ENCODE measurements around the gene ELF2. TPM values are rescaled to one million over a fixed set of nuclear protein-coding genes. Genes with fewer than 3 reads are reported as not detected.

ELF2 gene
- total RNA-seq, 5 donors from 2014 or later (not counting 1 experiment from before 2014, with no cell fraction given) = 52.8 to 78.1 (median 54.0) TPM

- DNase-seq = no peak
- no peaks in the 10 kb centered on the region for H3K27me3 Mint-ChIP-seq
- WGBS (ENCODE audit: insufficient coverage) = no CpG with 5 or more reads among the region's 2 CpGs
- Histone ChIP-seq H3K27ac (ENCODE audit: low read length) (no peak overlapping the region), H3K27me3 (replicated peaks in 1 of 2; ENCODE audit: control insufficient read depth in 2 of 2, extremely low read depth in 1 of 2, insufficient read depth in 2 of 2, low read length in 1 of 2) (no peaks in the 10 kb centered on the region), H3K4me1 (ENCODE audit: control insufficient read depth in 1 of 2, extremely low read depth in 1 of 2, insufficient read depth in 2 of 2, low read length in 2 of 2) (no peaks in the 10 kb centered on the region), H3K9me3 (no peaks in the 10 kb centered on the region), H3K4me3 (ENCODE audit: control insufficient read depth in 1 of 2, extremely low read depth in 1 of 2, low read length in 1 of 2) (no peak overlapping the region), H3K36me3 (ENCODE audit: control insufficient read depth in 2 of 2, extremely low read depth in 1 of 2, insufficient read depth in 1 of 2, low read length in 1 of 2) (no peaks in the 10 kb centered on the region)
- H3K36me3 Mint-ChIP-seq = peaks cover 4% of the 10 kb centered on the region
- ATAC-seq (replicated peaks in 1 of 4) = no peak
- POLR2A ChIA-PET = interaction anchor here in 1 of 2 donors (0.6 to 0.7 kb wide), 2 partner anchors 9 to 871 kb away, joined by 6 read pairs; no protein-coding TSS in a partner anchor
- H3K9me3 Mint-ChIP-seq = no peaks in the 10 kb centered on the region
- no peak overlapping the region for H3K27ac Mint-ChIP-seq
- H3K4me3 Mint-ChIP-seq = no peak overlapping the region
- CTCF ChIA-PET = interaction anchor here in 1 of 2 donors (0.7 kb wide), 1 partner anchor 357 kb away, joined by 3 read pairs; no protein-coding TSS in a partner anchor
- H3K4me1 Mint-ChIP-seq = peaks cover 5 to 13% (median 5%) of the 10 kb centered on the region in 3 donors
These were observed 24.8 kb downstream of the ELF2 start for GRCh38 chr4:139152249-139152648.

GRCh38 chr4:139146926-139147629 is 29.9 kb downstream of the ELF2 start:
- Histone ChIP-seq H3K36me3 (ENCODE audit: control insufficient read depth in 2 of 2, extremely low read depth in 1 of 2, insufficient read depth in 1 of 2, low read length in 1 of 2) (no peaks in the 10 kb centered on the region), H3K27ac (ENCODE audit: low read length) (no peak overlapping the region), H3K4me1 (ENCODE audit: control insufficient read depth in 1 of 2, extremely low read depth in 1 of 2, insufficient read depth in 2 of 2, low read length in 2 of 2) (peaks cover 3 to 10% of the 10 kb centered on the region in 2 experiments), H3K27me3 (replicated peaks in 1 of 2; ENCODE audit: control insufficient read depth in 2 of 2, extremely low read depth in 1 of 2, insufficient read depth in 2 of 2, low read length in 1 of 2) (no peaks in the 10 kb centered on the region), H3K4me3 (ENCODE audit: control insufficient read depth in 1 of 2, extremely low read depth in 1 of 2, low read length in 1 of 2) (no peak overlapping the region), H3K9me3 (peaks cover 2% of the 10 kb centered on the region)
- Mint-ChIP-seq H3K27me3 (no peaks in the 10 kb centered on the region), H3K4me1 (peaks cover 24 to 40% (median 26%) of the 10 kb centered on the region in 3 donors), H3K9me3 (peaks cover 5 to 12% (median 7%) of the 10 kb centered on the region in 3 donors), H3K4me3 (no peak overlapping the region), H3K36me3 (peaks cover 16% of the 10 kb centered on the region), H3K27ac (no peak overlapping the region)
- ATAC-seq (replicated peaks in 1 of 4) = no peak
- DNase-seq = no peak
- POLR2A ChIA-PET = interaction anchor here in 1 of 2 donors (0.7 kb wide), 1 partner anchor 23 kb away, joined by 3 read pairs; no protein-coding TSS in a partner anchor
- 100% methylated on average over 5 of the region's 8 CpGs for WGBS (ENCODE audit: insufficient coverage)
- CTCF ChIA-PET = no interaction called here

DNA sequence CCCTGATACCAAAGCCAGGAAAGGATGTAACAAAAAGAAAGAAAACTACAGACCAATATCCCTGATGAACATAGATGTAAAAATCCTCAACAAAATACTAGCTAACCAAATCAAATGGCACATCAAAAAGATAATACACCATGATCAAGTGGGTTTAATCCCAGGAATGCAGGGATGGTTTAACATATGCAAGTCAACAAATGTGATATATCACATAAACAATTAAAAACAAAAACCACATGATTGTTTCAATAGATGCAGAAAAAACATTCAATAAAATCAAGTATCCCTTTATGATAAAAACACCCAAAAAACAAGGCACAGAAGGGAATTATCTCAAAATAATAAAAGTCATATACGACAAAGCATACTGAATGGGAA is 31.5 kb downstream of the ELF2 start:
- ChIA-PET CTCF (no interaction called here), POLR2A (no interaction called here)
- no peaks in the 10 kb centered on the region for H3K27me3 Mint-ChIP-seq
- no peak overlapping the region for H3K27ac Mint-ChIP-seq
- H3K4me1 ChIP-seq (ENCODE audit: control insufficient read depth in 1 of 2, extremely low read depth in 1 of 2, insufficient read depth in 2 of 2, low read length in 2 of 2) = peaks cover 3 to 10% of the 10 kb centered on the region in 2 experiments
- DNase-seq (no peak), ATAC-seq (replicated peaks in 1 of 4) (no peak)
- no peak overlapping the region for H3K27ac ChIP-seq (ENCODE audit: low read length)
- peaks cover 5 to 12% (median 7%) of the 10 kb centered on the region in 3 donors for H3K9me3 Mint-ChIP-seq
- peaks cover 2% of the 10 kb centered on the region for H3K9me3 ChIP-seq
- no peaks in the 10 kb centered on the region for H3K36me3 ChIP-seq (ENCODE audit: control insufficient read depth in 2 of 2, extremely low read depth in 1 of 2, insufficient read depth in 1 of 2, low read length in 1 of 2)
- H3K36me3 Mint-ChIP-seq = peaks cover 16% of the 10 kb centered on the region
- H3K4me3 ChIP-seq (ENCODE audit: control insufficient read depth in 1 of 2, extremely low read depth in 1 of 2, low read length in 1 of 2) = no peak overlapping the region
- WGBS (ENCODE audit: insufficient coverage) = 100% methylated on average over 1 of the region's 1 CpG
- H3K27me3 ChIP-seq (replicated peaks in 1 of 2; ENCODE audit: control insufficient read depth in 2 of 2, extremely low read depth in 1 of 2, insufficient read depth in 2 of 2, low read length in 1 of 2) = no peaks in the 10 kb centered on the region
- H3K4me3 Mint-ChIP-seq = no peak overlapping the region
- H3K4me1 Mint-ChIP-seq = peaks cover 27 to 44% (median 29%) of the 10 kb centered on the region in 3 donors

GRCh38 chr4:139144911-139145551 is 32.0 kb downstream of the ELF2 start:
- peaks cover 3 to 10% of the 10 kb centered on the region in 2 experiments for H3K4me1 ChIP-seq (ENCODE audit: control insufficient read depth in 1 of 2, extremely low read depth in 1 of 2, insufficient read depth in 2 of 2, low read length in 2 of 2)
- 89% methylated on average over 3 of the region's 3 CpGs for WGBS (ENCODE audit: insufficient coverage)
- H3K4me3 Mint-ChIP-seq = peak overlapping the region in 1 of 3 donors; percentile 7
- H3K9me3 Mint-ChIP-seq = peaks cover 5 to 12% (median 7%) of the 10 kb centered on the region in 3 donors
- no peaks in the 10 kb centered on the region for H3K27me3 ChIP-seq (replicated peaks in 1 of 2; ENCODE audit: control insufficient read depth in 2 of 2, extremely low read depth in 1 of 2, insufficient read depth in 2 of 2, low read length in 1 of 2)
- no peak overlapping the region for H3K4me3 ChIP-seq (ENCODE audit: control insufficient read depth in 1 of 2, extremely low read depth in 1 of 2, low read length in 1 of 2)
- ChIA-PET CTCF (no interaction called here), POLR2A (no interaction called here)
- no peaks in the 10 kb centered on the region for H3K27me3 Mint-ChIP-seq
- ATAC-seq (replicated peaks in 1 of 4) (peak in 1 of 4 experiments; percentile 9), DNase-seq (peak in 6 of 35 experiments; percentile 2 to 17 (median 4))
- H3K4me1 Mint-ChIP-seq = peaks cover 25 to 44% (median 29%) of the 10 kb centered on the region in 3 donors
- peaks cover 16% of the 10 kb centered on the region for H3K36me3 Mint-ChIP-seq
- H3K27ac ChIP-seq (ENCODE audit: low read length) = no peak overlapping the region
- H3K27ac Mint-ChIP-seq = no peak overlapping the region
- peaks cover 2% of the 10 kb centered on the region for H3K9me3 ChIP-seq
- no peaks in the 10 kb centered on the region for H3K36me3 ChIP-seq (ENCODE audit: control insufficient read depth in 2 of 2, extremely low read depth in 1 of 2, insufficient read depth in 1 of 2, low read length in 1 of 2)

DNA sequence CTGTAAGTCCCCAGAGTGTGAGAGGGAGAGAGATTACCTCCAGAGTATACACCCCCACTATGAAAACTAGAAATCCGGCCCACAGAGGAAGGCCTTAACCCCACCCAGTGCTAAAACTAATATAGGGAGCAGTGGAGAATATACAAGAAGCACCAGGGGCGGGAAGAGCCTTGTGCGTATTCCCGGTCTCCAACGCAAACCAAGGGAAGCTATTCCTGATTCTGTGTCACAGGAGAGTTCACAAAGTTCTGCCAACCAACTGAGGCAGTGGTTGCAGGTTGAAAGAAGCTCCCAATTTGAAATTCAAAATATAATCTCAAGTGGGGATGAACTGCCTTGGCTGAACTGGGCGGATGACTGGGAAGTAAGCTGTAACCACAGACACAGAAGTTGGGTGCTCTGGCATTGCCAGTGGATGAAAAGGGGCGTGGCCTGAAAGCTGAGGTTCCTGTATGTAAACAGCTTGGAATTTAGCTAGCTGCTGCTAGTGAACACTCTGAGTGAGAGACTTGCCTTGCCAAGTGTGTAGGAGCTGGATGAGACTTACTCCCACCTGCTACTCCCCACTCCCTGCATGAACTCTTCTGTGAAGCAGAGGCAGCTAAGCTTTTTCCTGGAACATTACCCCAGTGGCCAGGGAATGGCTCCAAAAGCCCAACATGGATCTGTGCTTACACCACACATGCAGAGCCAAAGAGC is 32.7 kb downstream of the ELF2 start:
- H3K4me3 ChIP-seq (ENCODE audit: control insufficient read depth in 1 of 2, extremely low read depth in 1 of 2, low read length in 1 of 2) = no peak overlapping the region
- Mint-ChIP-seq H3K27me3 (no peaks in the 10 kb centered on the region), H3K36me3 (peaks cover 16% of the 10 kb centered on the region), H3K4me3 (peak overlapping the region in 1 of 3 donors; percentile 7), H3K4me1 (peaks cover 25 to 44% (median 29%) of the 10 kb centered on the region in 3 donors), H3K9me3 (peaks cover 5 to 12% (median 7%) of the 10 kb centered on the region in 3 donors), H3K27ac (no peak overlapping the region)
- no peak for ATAC-seq (replicated peaks in 1 of 4)
- ChIA-PET POLR2A (no interaction called here), CTCF (no interaction called here)
- no peaks in the 10 kb centered on the region for H3K27me3 ChIP-seq (replicated peaks in 1 of 2; ENCODE audit: control insufficient read depth in 2 of 2, extremely low read depth in 1 of 2, insufficient read depth in 2 of 2, low read length in 1 of 2)
- DNase-seq = peak in 1 of 35 experiments; percentile 24
- WGBS (ENCODE audit: insufficient coverage) = 90% methylated on average over 5 of the region's 7 CpGs
- no peak overlapping the region for H3K27ac ChIP-seq (ENCODE audit: low read length)
- peaks cover 2% of the 10 kb centered on the region for H3K9me3 ChIP-seq
- no peaks in the 10 kb centered on the region for H3K36me3 ChIP-seq (ENCODE audit: control insufficient read depth in 2 of 2, extremely low read depth in 1 of 2, insufficient read depth in 1 of 2, low read length in 1 of 2)
- peaks cover 3 to 10% of the 10 kb centered on the region in 2 experiments for H3K4me1 ChIP-seq (ENCODE audit: control insufficient read depth in 1 of 2, extremely low read depth in 1 of 2, insufficient read depth in 2 of 2, low read length in 2 of 2)

GRCh38 chr4:139142980-139143379 is 34.0 kb downstream of the ELF2 start:
- Histone ChIP-seq H3K9me3 (peaks cover 2% of the 10 kb centered on the region), H3K4me3 (ENCODE audit: control insufficient read depth in 1 of 2, extremely low read depth in 1 of 2, low read length in 1 of 2) (no peak overlapping the region), H3K36me3 (ENCODE audit: control insufficient read depth in 2 of 2, extremely low read depth in 1 of 2, insufficient read depth in 1 of 2, low read length in 1 of 2) (no peaks in the 10 kb centered on the region), H3K27ac (ENCODE audit: low read length) (no peak overlapping the region), H3K27me3 (replicated peaks in 1 of 2; ENCODE audit: control insufficient read depth in 2 of 2, extremely low read depth in 1 of 2, insufficient read depth in 2 of 2, low read length in 1 of 2) (no peaks in the 10 kb centered on the region), H3K4me1 (ENCODE audit: control insufficient read depth in 1 of 2, extremely low read depth in 1 of 2, insufficient read depth in 2 of 2, low read length in 2 of 2) (peaks cover 3 to 10% of the 10 kb centered on the region in 2 experiments)
- DNase-seq (no peak), ATAC-seq (replicated peaks in 1 of 4) (no peak)
- CTCF ChIA-PET = no interaction called here
- Mint-ChIP-seq H3K4me3 (no peak overlapping the region), H3K4me1 (peaks cover 25 to 44% (median 29%) of the 10 kb centered on the region in 3 donors), H3K27ac (no peak overlapping the region), H3K9me3 (peaks cover 5 to 12% (median 7%) of the 10 kb centered on the region in 3 donors), H3K36me3 (peaks cover 13% of the 10 kb centered on the region), H3K27me3 (no peaks in the 10 kb centered on the region)
- POLR2A ChIA-PET = no interaction called here
- WGBS (ENCODE audit: insufficient coverage) = no CpG with 5 or more reads among the region's 2 CpGs
